H1 (cell line): ENCODE data around the gene BMF. TPM values are rescaled to one million over a fixed set of nuclear protein-coding genes. Genes with fewer than 3 reads are reported as not detected.

Source experiments
- CTCF ChIA-PET: fragments of 300-600 bp; sonication (Branson Sonifier 250); formaldehyde crosslinking; loops from one replicate; lab custom pipeline; 2021; ENCODE audit not compliant: partially characterized antibody; lab: Charles Lee
- POLR2A ChIA-PET: fragments of 300-600 bp; sonication (Branson Sonifier 250); formaldehyde crosslinking; loops from one replicate; lab custom pipeline; 2021; ENCODE audit warnings: inconsistent platforms; ENCODE audit not compliant: partially characterized antibody; lab: Charles Lee
- DNase-seq, 2 experiments: peaks; one replicate each; pipeline versions ENCODE4 v3.0.0 to v3.0.0-alpha.2; 2010 to 2022; ENCODE audit warnings: low spot score in 2 of 2, low read depth in 1 of 2, mixed read lengths in 1 of 2
- FAIRE-seq: peaks from 2 replicates; lab custom pipeline; 2011; peaks lifted over from hg19 to GRCh38; lab: Jason Lieb, UNC
- H2AFZ ChIP-seq: 2 replicates; pipeline ENCODE4 v1.8.1; 2012; ENCODE audit warnings: low read length, inconsistent platforms
- H2AK5ac ChIP-seq: 2 replicates; pipeline ENCODE4 v1.6.1; 2013; ENCODE audit warnings: low read depth, low read length
- H2BK120ac ChIP-seq: replicated peaks from 2 replicates; pipeline ENCODE3; 2013; ENCODE audit warnings: low read depth, low read length, inconsistent platforms
- H2BK12ac ChIP-seq: 2 replicates; pipeline ENCODE4 v1.6.1; 2013; ENCODE audit warnings: low read depth, low read length
- H2BK15ac ChIP-seq: 2 replicates; pipeline ENCODE4 v1.6.1; 2013; ENCODE audit warnings: low read length
- H2BK20ac ChIP-seq: 2 replicates; pipeline ENCODE4 v1.6.1; 2013; ENCODE audit warnings: low read length
- H2BK5ac ChIP-seq: 2 replicates; pipeline ENCODE4 v1.6.1; 2013; ENCODE audit warnings: low read depth, low read length
- H3K14ac ChIP-seq: 2 replicates; pipeline ENCODE4 v1.6.1; 2013; ENCODE audit warnings: inconsistent platforms; ENCODE audit not compliant: insufficient read length
- H3K18ac ChIP-seq: 2 replicates; pipeline ENCODE4 v1.6.1; 2013; ENCODE audit warnings: low read length; ENCODE audit errors: extremely low read depth
- H3K23ac ChIP-seq: 2 replicates; pipeline ENCODE4 v1.6.1; 2013; ENCODE audit warnings: inconsistent platforms; ENCODE audit not compliant: insufficient read length
- H3K23me2 ChIP-seq: 2 replicates; pipeline ENCODE4 v1.6.1; 2013; ENCODE audit warnings: low read depth, low read length
- H3K27ac ChIP-seq: 2 replicates; pipeline ENCODE4 v1.6.1; 2011; ENCODE audit warnings: low read depth, low read length, inconsistent platforms
- H3K27me3 ChIP-seq, 4 experiments: replicated peaks in 1 of 4; 1 replicate in 1 of 4; 2 replicates in 3 of 4; pipeline versions ENCODE4 v1.6.1 to v1.8.1; 2011 to 2013; ENCODE audit warnings: low read length in 3 of 4, mild to moderate bottlenecking in 3 of 4, inconsistent platforms in 2 of 4, mixed read lengths in 2 of 4, moderate library complexity in 1 of 4; ENCODE audit not compliant: control insufficient read depth in 3 of 4, insufficient read depth in 3 of 4; ENCODE audit errors: extremely low read depth in 1 of 4
- H3K36me3 ChIP-seq, 4 experiments: 2 replicates each; pipeline versions ENCODE4 v1.6.1 to v1.8.1; 2011 to 2013; ENCODE audit warnings: mild to moderate bottlenecking in 4 of 4, low read length in 3 of 4, moderate library complexity in 2 of 4, control low read depth in 1 of 4, inconsistent platforms in 1 of 4; ENCODE audit not compliant: insufficient read depth in 4 of 4, control insufficient read depth in 2 of 4
- H3K4ac ChIP-seq: replicated peaks from 2 replicates; pipeline ENCODE3; 2013; ENCODE audit warnings: low read length, low read depth, mixed read lengths, inconsistent platforms; ENCODE audit not compliant: insufficient read length
- H3K4me1 ChIP-seq, 4 experiments: replicated peaks in 1 of 4; 1 replicate in 1 of 4; 2 replicates in 3 of 4; pipeline versions ENCODE4 v1.6.1 to v1.8.1; 2011 to 2013; ENCODE audit warnings: low read length in 3 of 4, inconsistent platforms in 2 of 4, mixed read lengths in 1 of 4; ENCODE audit not compliant: insufficient read depth in 4 of 4, control insufficient read depth in 3 of 4
- H3K4me2 ChIP-seq, 2 experiments: 2 replicates each; pipeline versions ENCODE4 v1.6.1 to v1.8.1; 2011 to 2013; ENCODE audit warnings: low read depth in 2 of 2, low read length in 2 of 2, control low read depth in 1 of 2, inconsistent platforms in 1 of 2, mild to moderate bottlenecking in 1 of 2; ENCODE audit not compliant: insufficient read depth in 1 of 2
- H3K4me3 ChIP-seq, 4 experiments: fragments of 200-600, 300-600 bp in 1 of 4; sonication (generic), shearing (Covaris generic), sonication (Bioruptor Twin) in 1 of 4; 2 replicates each; pipeline versions ENCODE4 v1.5.1 to v1.8.1; 2011 to 2016; ENCODE audit warnings: low read length in 4 of 4, low read depth in 3 of 4, control low read depth in 2 of 4, inconsistent platforms in 2 of 4, mild to moderate bottlenecking in 2 of 4, mixed read lengths in 1 of 4, moderate library complexity in 1 of 4; ENCODE audit not compliant: insufficient read depth in 2 of 4; ENCODE audit errors: extremely low read depth in 1 of 4
- H3K56ac ChIP-seq: replicated peaks from 2 replicates; pipeline ENCODE3; 2013; ENCODE audit warnings: low read depth, mild to moderate bottlenecking, mixed read lengths, low read length, inconsistent platforms; ENCODE audit not compliant: insufficient read length
- H3K79me1 ChIP-seq: 2 replicates; pipeline ENCODE4 v1.6.1; 2013; ENCODE audit warnings: low read depth, low read length, control low read depth
- H3K79me2 ChIP-seq, 2 experiments: 2 replicates each; pipeline versions ENCODE4 v1.6.1 to v1.8.1; 2012 to 2013; ENCODE audit warnings: low read length in 2 of 2, mild to moderate bottlenecking in 2 of 2, inconsistent platforms in 1 of 2; ENCODE audit not compliant: insufficient read depth in 2 of 2, control insufficient read depth in 1 of 2
- H3K9ac ChIP-seq, 4 experiments: replicated peaks in 1 of 4; 1 replicate in 1 of 4; 2 replicates in 3 of 4; pipeline versions ENCODE4 v1.6.1 to v1.8.1; 2011 to 2013; ENCODE audit warnings: low read depth in 3 of 4, low read length in 3 of 4, control low read depth in 2 of 4, mild to moderate bottlenecking in 2 of 4, moderate library complexity in 2 of 4, inconsistent platforms in 1 of 4; ENCODE audit errors: extremely low read depth in 1 of 4
- H3K9me3 ChIP-seq, 2 experiments: 2 replicates each; pipeline versions ENCODE4 v1.6.1 to v1.8.1; 2012 to 2013; ENCODE audit warnings: mild to moderate bottlenecking in 2 of 2, moderate library complexity in 2 of 2, control low read depth in 1 of 2, inconsistent platforms in 1 of 2, low read depth in 1 of 2, low read length in 1 of 2, mixed read lengths in 1 of 2; ENCODE audit not compliant: insufficient read depth in 2 of 2
- H4K20me1 ChIP-seq, 2 experiments: replicated peaks in 1 of 2; 2 replicates each; pipeline versions ENCODE3 to v1.8.1; 2011 to 2013; ENCODE audit warnings: inconsistent platforms in 2 of 2, low read length in 2 of 2, mild to moderate bottlenecking in 1 of 2; ENCODE audit not compliant: insufficient read depth in 2 of 2, control insufficient read depth in 1 of 2
- H4K5ac ChIP-seq: 2 replicates; pipeline ENCODE4 v1.6.1; 2013; ENCODE audit warnings: low read length, low read depth, mixed read lengths, inconsistent platforms; ENCODE audit not compliant: insufficient read length
- H4K8ac ChIP-seq: 2 replicates; pipeline ENCODE4 v1.8.0; 2013; ENCODE audit warnings: mild to moderate bottlenecking, moderate library complexity, low read length, inconsistent platforms; ENCODE audit not compliant: insufficient read depth; ENCODE audit errors: extremely low read depth
- H4K91ac ChIP-seq: replicated peaks from 2 replicates; pipeline ENCODE3; 2013; ENCODE audit warnings: low read length, mixed read lengths, inconsistent platforms; ENCODE audit not compliant: insufficient read length
- ATF3 ChIP-seq: IDR thresholded peaks from 2 replicates; pipeline ENCODE4 v1.6.1; 2011; ENCODE audit warnings: low read depth, mild to moderate bottlenecking, low read length; ENCODE audit not compliant: insufficient read depth
- CBX5 ChIP-seq: fragments of 300-800, 300-1000 bp; sonication (generic); IDR thresholded peaks from 2 replicates; pipeline ENCODE4 v1.7.1; 2016; ENCODE audit warnings: antibody characterized with exemption, low read length, low read depth
- EP300 ChIP-seq, 2 experiments: IDR thresholded peaks; 1 replicate in 1 of 2; 2 replicates in 1 of 2; pipeline ENCODE4 v1.6.1; 2011 to 2012; ENCODE audit warnings: low read depth in 2 of 2, low read length in 2 of 2, mild to moderate bottlenecking in 2 of 2, borderline replicate concordance in 1 of 2, inconsistent platforms in 1 of 2, moderate library complexity in 1 of 2
- GTF2F1 ChIP-seq: IDR thresholded peaks from 2 replicates; pipeline ENCODE4 v1.6.1; 2012; ENCODE audit warnings: low read depth, low read length, improper control_type of control experiment, borderline replicate concordance
- HDAC6 ChIP-seq: IDR thresholded peaks from one replicate; pipeline ENCODE4 v1.7.1; 2012; ENCODE audit warnings: low read depth, mild to moderate bottlenecking, inconsistent platforms, low read length, moderate library complexity
- KDM5A ChIP-seq: fragments of 200-600 bp; IDR thresholded peaks from 2 replicates; pipeline ENCODE4 v1.7.1; 2012; ENCODE audit warnings: mild to moderate bottlenecking, low read length, inconsistent platforms, mixed read lengths
- MAX ChIP-seq: IDR thresholded peaks from 2 replicates; pipeline ENCODE4 v1.6.1; 2012; ENCODE audit warnings: inconsistent platforms
- NRF1 ChIP-seq: IDR thresholded peaks from 2 replicates; pipeline ENCODE4 v1.6.1; 2011; ENCODE audit warnings: mild to moderate bottlenecking, low read depth, low read length, improper control_type of control experiment
- POU5F1 ChIP-seq: IDR thresholded peaks from 2 replicates; pipeline ENCODE4 v1.6.1; 2011; ENCODE audit warnings: low read depth, mild to moderate bottlenecking, low read length, moderate library complexity
- SIRT6 ChIP-seq: IDR thresholded peaks from one replicate; pipeline ENCODE4 v1.7.1; 2012; ENCODE audit warnings: low read length, inconsistent platforms
- ZNF274 ChIP-seq: IDR thresholded peaks from 2 replicates; pipeline ENCODE4 v1.7.0; 2012; ENCODE audit warnings: low read length, borderline replicate concordance; ENCODE audit errors: extremely low read depth
- WGBS, 2 experiments: shearing (Covaris generic) in 1 of 2; methylation state at CpG; one replicate each; pipeline versions ENCODE4 v1.1.6 to v1.1.7; 2013 to 2015; ENCODE audit warnings: low lambda C conversion rate in 2 of 2, mixed read lengths in 2 of 2, inconsistent platforms in 1 of 2, low coverage in 1 of 2, missing lambda C conversion rate in 1 of 2; ENCODE audit not compliant: insufficient replicate concordance in 2 of 2, insufficient coverage in 1 of 2, insufficient read length in 1 of 2; ENCODE audit errors: extremely low coverage in 1 of 2, missing lambda C conversion rate in 1 of 2; 5-methylcytosine and 5-hydroxymethylcytosine counted together
- polyA plus RNA-seq, 7 experiments: library from polyadenylated mRNA; depleted of rRNA in 3 of 7; stranded (reverse) in 5 of 7; unstranded in 2 of 7; fragments of >200 nt in 5 of 7; fragments of 200-250 nt in 2 of 7; gene quantifications; 1 replicate in 5 of 7; 2 replicates in 1 of 7; 4 replicates in 1 of 7; pipeline versions ENCODE4 v1.2.1 to v1.2.3, GENCODE V29; 2011 to 2013; ENCODE audit warnings: missing spikeins in 2 of 7, mixed read lengths in 2 of 7
- total RNA-seq: library from RNA; stranded (reverse); fragmentation: NEBNext Ultra II Directional; extraction: Animal tissue kit (Norgen Biotek cat#: 25700); gene quantifications from 2 replicates; pipeline ENCODE4 v1.2.1, GENCODE V29; 2021

Gene BMF
- total and polyA plus RNA-seq, 2 of the 8 experiments (the other 6 are each of a cell fraction or from before 2014, with no cell fraction given) = 21.2 to 24.2 TPM

- Histone ChIP-seq H3K14ac (no peak overlapping the region), H2BK12ac (no peak overlapping the region), H3K27me3 (no peaks in the 10 kb centered on the region), H2BK20ac (no peak overlapping the region), H3K4me1 (peaks cover 0 to 11% (median 6%) of the 10 kb centered on the region in 4 experiments; a peak in 6 of 7 replicates), H2BK5ac (no peak overlapping the region; the same call in 1 of the 2 replicates), H3K9me3 (no peaks in the 10 kb centered on the region), H4K8ac (no peak overlapping the region), H2BK120ac (no peak overlapping the region), H3K4me2 (no peak overlapping the region), H3K36me3 (no peaks in the 10 kb centered on the region), H3K23ac (no peak overlapping the region), H3K9ac (no peak overlapping the region), H2BK15ac (no peak overlapping the region), H3K4me3 (no peak overlapping the region), H3K23me2 (peaks cover 3% of the 10 kb centered on the region; the same call in 1 of the 2 replicates), H2AFZ (no peak overlapping the region), H3K27ac (no peak overlapping the region), H4K5ac (no peak overlapping the region), H2AK5ac (no peak overlapping the region), H3K4ac (no peak overlapping the region), H3K18ac (no peak overlapping the region), H3K79me1 (no peaks in the 10 kb centered on the region), H3K79me2 (peaks cover 0 to 2% of the 10 kb centered on the region in 2 experiments; a peak in 1 of 4 replicates), H4K20me1 (peaks cover 0 to 2% of the 10 kb centered on the region in 2 experiments), H4K91ac (no peak overlapping the region), H3K56ac (no peak overlapping the region)
- ChIA-PET CTCF (interaction anchor here (0.6 to 21.9 kb wide), 11 partner anchors 10 to 231 kb away, joined by 3 to 406 read pairs (median 6); partner anchors contain the start of genes BMF and BUB1B), POLR2A (interaction anchor here (1.0 to 1.2 kb wide), 2 partner anchors 122 to 187 kb away, joined by 3 read pairs; no protein-coding TSS in a partner anchor)
- DNase-seq = no peak
- no peak for FAIRE-seq
- WGBS, 2 experiments = 88% methylated on average over 10 of the region's 10 CpGs; no CpG with 5 or more reads in 1 of the 2 experiments
- TF ChIP-seq SIRT6 (no peak), GTF2F1 (no peak), EP300 (IDR thresholded peaks at IDR 0.05; ENCODE audit: borderline replicate concordance in 1 of 2, low read depth in 2 of 2, low read length in 2 of 2) (no peak), HDAC6 (no peak), ZNF274 (no peak), KDM5A (no peak), ATF3 (no peak), CBX5 (no peak), NRF1 (no peak), POU5F1 (no peak), MAX (no peak)
Measured at GRCh38 chr15:40043927-40044716, 64.6 kb downstream of the BMF start.
